Measurements from ENCODE around the gene CEP57.
A peak's percentile ranks its signal among the peaks of the same experiment; 100 is the strongest.
"Not testable (repeated sequence)": the region's sequence is repeated elsewhere in the genome, so short reads cannot be mapped to it uniquely, and the experiment has no call there.

CEP57 gene

GRCh38 chr11:95799546-95799945 is 9.2 kb downstream of the CEP57 start:
- DNase-seq, result no peak

DNA sequence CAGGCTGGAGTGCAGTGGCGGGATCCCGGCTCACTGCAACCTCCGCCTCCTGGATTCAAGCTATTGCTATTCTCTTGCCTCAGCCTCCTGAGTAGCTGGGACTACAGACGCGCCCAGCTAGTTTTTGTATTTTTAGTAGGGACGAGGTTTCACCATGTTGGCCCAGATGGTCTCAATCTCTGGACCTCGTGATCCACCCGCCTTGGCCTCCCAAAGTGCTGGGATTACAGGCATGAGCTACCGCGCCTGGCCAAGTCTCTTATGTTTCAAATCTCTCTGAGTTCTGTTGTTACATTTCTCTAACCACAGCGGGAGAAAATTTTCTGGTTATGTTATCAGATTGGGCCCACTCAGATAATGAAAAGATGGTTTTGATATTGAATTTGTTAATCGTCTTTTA is 10.1 kb downstream of the CEP57 start:
- DNase-seq, result no peak

GRCh38 chr11:95802806-95803205 is 12.5 kb downstream of the CEP57 start:
- no peak for DNase-seq

- DNase-seq, result no peak
Measured at GRCh38 chr11:95803973-95804372, 13.7 kb downstream of the CEP57 start.

GRCh38 chr11:95805869-95806268 is 15.6 kb downstream of the CEP57 start:
- no peak for DNase-seq

DNA sequence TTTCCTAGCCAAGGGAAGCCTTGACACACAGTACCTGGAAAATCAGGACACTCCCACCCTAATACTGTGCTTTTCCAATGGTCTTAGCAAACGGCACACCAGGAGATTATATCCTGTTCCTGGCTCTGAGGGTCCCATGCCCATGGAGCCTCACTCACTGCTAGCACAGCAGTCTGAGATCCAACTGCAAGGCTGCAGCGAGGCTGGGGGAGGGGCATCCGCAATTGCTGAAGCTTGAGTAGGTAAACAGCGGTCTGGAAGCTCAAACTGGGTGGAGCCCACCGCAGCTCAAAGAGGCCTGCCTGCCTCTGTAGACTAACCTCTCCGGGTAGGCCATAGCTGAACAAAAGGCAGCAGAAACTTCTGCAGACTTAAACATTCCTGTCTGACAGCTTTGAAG is 16.2 kb downstream of the CEP57 start:
- not testable (repeated sequence) for DNase-seq

DNA sequence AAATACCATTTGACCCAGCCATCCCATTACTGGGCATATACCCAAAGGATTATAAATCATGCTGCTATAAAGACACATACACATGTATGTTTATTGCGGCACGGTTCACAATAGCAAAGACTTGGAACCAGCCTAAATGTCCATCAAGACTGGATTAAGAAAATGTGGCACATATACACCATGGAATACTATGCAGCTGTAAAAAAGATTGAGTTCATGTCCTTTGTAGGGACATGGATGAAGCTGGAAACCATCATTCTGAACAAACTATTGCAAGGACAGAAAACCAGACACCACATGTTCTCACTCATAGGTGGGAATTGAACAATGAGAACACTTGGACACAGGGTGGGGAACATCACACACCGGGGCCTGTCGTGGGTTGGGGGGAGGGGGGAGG is 20.8 kb downstream of the CEP57 start:
- not testable (repeated sequence) for DNase-seq

DNA sequence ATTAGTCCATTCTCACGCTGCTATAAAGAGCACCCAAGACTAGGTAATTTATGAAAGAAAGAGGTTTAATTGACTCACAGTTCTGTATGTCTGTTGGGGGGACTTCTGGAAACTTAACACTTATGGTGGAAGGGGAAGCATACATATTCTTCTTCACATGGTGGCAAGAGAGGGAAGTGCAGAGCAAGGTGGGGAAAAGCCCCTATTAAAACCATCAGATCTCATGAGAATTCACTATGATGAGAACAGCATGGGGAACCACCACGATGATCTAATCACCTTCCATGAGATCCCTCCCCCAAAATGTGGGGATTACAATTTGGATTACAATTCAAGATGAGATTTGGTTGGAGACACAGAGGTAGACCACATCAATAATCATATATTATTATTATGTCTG is 25.7 kb downstream of the CEP57 start:
- no peak for DNase-seq

DNA sequence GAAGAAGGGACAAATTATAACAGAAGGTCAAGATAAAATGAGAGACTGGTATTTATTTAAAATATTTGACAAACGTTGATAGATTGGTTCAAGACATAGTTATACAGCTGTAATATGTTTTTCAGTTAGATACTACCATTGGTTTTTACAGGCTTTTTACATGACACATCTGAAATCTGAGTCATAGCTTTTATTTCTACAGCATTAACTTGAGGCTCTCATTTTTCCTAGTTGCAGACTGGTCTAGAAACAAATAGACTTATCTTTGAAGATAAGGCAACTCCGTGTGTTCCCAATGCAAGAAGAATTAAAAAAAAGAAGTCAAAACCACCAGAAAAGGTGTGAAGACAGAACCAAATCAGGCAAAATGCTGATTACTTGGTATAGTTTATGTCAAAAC is 31.3 kb downstream of the CEP57 start:
- no peak for DNase-seq

DNA sequence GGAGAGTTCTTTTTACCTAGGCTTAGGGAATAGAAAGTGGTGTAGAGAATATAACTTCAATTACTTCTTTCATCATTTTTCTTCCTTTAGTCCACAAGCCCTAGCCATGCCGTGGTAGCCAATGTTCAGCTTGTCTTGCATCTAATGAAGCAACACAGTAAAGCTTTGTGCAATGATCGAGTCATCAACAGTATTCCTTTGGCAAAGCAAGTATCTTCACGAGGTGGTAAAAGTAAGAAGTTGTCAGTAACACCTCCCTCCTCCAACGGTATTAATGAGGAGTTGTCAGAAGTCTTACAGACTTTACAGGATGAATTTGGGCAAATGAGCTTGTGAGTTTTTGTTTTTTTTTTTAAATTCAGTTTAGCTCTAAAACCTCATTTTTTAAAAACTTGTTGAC is 37.4 kb downstream of the CEP57 start:
- DNase-seq, result no peak

DNA sequence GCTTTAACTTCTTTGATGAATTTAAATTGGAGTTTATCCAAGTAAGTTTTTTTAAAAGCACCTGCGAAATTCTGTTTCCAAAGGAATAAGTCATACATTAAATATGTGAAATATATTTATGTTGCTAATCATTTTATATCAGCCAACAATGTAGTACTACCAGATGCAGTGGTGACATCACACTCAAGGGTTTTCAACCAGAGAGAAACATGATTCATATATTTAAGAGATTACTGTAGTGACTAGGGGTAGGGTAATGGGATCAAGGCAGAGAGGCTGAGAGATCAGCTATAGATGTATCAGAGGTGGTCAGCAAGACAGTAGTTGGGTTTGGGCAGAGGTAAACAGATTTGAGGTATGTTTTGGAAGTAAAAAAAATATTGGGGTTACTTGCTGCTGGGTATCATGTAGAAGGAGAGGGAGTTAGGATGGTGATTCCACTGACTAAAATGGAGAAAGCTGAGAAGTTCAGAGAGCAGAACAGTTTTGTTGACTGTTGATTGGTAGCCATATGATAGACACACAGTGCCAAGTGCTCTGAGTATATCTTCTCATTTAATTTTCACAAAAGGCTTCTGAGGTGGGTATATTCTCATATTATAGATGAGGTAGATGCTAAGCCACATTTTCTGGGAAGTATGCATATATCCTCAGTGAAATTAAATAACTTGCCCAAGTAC is 39.4 kb downstream of the CEP57 start:
- no peak for DNase-seq

GRCh38 chr11:95831198-95831883 is 41.0 kb downstream of the CEP57 start:
- DNase-seq, result no peak

- DNase-seq, result no peak
Measured at GRCh38 chr11:95832763-95833162, 42.5 kb downstream of the CEP57 start.

- no peak for DNase-seq
Measured at GRCh38 chr11:95833378-95833777, 43.1 kb downstream of the CEP57 start.

- DNase-seq, result no peak
Measured at GRCh38 chr11:95835351-95835750, 45.1 kb downstream of the CEP57 start.

GRCh38 chr11:95835768-95836488 is 45.6 kb downstream of the CEP57 start:
- DNase-seq, result peak; percentile 79

DNA sequence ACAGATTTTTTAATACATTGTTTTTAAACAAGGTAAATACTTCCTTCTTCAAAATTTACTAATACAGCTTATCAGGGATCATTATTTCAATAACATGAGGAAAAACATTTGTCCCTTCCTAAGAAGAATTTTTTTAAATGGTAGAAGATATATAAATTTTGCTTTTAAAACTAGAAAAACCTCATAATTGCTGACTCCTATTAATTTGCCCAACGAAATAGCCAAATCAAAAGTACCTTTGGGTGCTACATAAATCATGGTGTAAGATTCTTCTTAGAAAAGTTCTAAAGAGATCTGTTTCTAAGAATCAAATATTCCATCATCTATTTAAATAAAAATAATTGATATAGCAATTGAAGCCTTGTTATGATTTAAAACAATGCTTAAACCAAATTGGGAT is 54.9 kb downstream of the CEP57 start:
- no peak for DNase-seq

DNA sequence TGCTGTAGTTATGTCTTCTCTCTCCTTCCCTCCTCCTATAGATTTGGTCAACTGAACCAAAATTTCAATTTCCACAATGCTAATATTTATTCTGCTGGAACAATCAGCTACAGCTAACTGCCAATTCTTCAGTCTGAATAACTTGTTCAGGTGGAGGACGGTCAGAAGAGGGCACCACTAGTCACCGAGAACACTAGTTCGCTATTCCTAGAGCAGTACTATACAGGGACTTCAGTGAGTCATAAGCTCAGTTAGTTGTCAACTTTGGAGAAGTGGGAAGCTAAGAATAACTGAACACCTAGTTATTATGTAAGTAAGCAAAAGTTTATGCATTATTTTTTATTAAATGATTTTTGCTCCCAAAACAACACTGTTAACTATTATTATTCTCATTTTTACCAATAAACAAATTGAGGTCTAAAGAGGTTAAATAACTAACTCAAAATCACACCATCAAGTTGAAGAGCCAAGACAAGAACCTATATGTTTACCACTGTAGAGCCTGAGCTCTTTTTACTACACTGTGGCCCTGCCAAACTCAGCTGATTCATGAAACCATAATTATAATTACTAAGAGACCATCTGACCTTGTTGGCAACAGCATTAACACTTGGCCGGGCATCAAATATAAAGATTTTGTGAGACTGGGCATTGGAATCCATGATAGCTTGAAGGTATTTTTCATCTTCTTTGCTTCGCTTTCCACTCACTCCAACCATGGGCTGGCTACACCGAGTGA is 59.0 kb downstream of the CEP57 start:
- DNase-seq, result peak; percentile 71

GRCh38 chr11:95850137-95850536 is 59.8 kb downstream of the CEP57 start:
- no peak for DNase-seq

DNA sequence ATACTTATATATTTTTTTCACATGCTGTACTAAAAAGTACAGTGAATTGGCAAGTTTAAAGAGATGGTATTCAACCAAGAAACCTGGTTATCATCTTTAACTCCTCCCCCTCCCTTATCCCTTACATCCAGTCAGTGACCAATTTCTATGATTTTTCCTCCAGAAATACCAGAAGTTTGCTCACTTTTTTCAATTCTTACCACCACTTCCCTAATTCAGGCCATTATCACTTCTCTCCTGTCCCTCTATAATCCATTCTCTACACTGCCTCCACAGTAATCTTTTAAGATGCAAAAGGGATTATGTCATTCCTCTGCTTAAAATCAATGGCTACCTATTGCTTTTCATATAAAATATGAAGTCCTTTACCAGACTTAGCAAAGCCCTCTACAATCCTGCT is 62.8 kb downstream of the CEP57 start:
- peak; percentile 85 for DNase-seq

GRCh38 chr11:95853862-95854261 is 63.6 kb downstream of the CEP57 start:
- no peak for DNase-seq

DNA sequence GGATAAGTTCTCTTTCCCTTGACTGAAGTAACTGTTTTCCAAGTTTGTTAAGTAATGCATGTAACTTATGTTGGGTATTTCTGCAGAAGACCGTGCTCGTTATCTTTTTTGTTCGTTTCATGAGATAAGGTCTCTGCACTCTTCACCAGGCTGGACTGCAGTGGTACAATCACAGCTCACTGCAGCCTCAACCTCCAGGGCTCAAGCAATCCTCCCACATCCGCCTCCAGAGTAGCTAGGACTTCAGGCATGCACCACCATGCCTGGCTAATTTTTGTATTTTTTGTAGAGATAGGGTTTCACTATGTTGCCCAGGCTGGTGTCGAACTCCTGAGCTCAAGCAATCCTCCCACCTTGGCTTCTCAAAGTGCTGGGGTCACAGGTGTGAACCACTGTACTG is 64.1 kb downstream of the CEP57 start:
- DNase-seq, result not testable (repeated sequence)

DNA sequence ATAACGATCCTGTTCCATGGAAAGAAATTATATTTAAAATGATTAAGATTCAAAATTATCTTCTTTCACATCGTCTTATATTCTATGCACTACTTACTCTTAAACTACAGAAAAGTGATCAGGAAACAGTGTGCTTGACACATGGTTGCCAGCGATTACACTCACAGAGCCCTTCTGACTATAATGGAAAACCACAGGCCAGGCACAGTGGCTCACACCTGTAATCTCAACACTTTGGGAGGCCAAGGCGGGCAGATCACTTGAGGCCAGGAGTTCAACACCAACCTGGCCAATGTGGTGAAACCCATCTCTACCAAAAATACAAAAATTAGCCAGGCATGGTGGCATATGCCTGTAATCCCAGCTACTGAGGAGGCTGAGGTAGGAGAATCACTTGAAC is 69.7 kb downstream of the CEP57 start:
- not testable (repeated sequence) for DNase-seq

All from OCI-M1 (cell line).